K562 (cell line): Measurements from ENCODE around the gene CCDC141. TPM values are rescaled to one million over a fixed set of nuclear protein-coding genes. Genes with fewer than 3 reads are reported as not detected.

Source experiments
- DEAF1 ChIP-seq: fragments of 450-650 bp; formaldehyde crosslinking; IDR thresholded peaks from 2 replicates; pipeline ENCODE4 v1.4.0; 2020; ENCODE audit warnings: mild to moderate bottlenecking, moderate library complexity
- REST ChIP-seq, 2 experiments: fragments of 450-650 bp; formaldehyde crosslinking in 1 of 2; IDR thresholded peaks; 2 replicates each; pipeline versions ENCODE4 v1.4.0 to v1.6.1; 2014 to 2020; ENCODE audit warnings: mild to moderate bottlenecking in 2 of 2, borderline replicate concordance in 1 of 2, low read depth in 1 of 2
- polyA plus RNA-seq, 8 experiments: library from polyadenylated mRNA; depleted of rRNA in 4 of 8; stranded (reverse) in 5 of 8; unstranded in 3 of 8; fragments of >200 nt; fragmentation: Nextera tagmentation in 2 of 8; fragmentation: Illumina TruSeq in 1 of 8; extraction: Ambion mirVana in 2 of 8; extraction: Trizol in 1 of 8; gene quantifications; 2 replicates each; pipeline versions ENCODE4 v1.2.1 to v1.2.3, GENCODE V29; 2011 to 2014; ENCODE audit warnings: inconsistent platforms in 1 of 8, missing spikeins in 1 of 8
- total RNA-seq, 7 experiments: library from RNA; depleted of rRNA in 6 of 7; stranded (reverse); fragments of >200 nt in 6 of 7; fragmentation: Illumina TruSeq in 2 of 7; extraction: Trizol in 2 of 7; gene quantifications; 2 replicates each; pipeline versions ENCODE4 v1.2.1 to v1.2.3, GENCODE V29; 2011 to 2021; ENCODE audit warnings: low replicate concordance in 1 of 7

CCDC141 gene
- total and polyA plus RNA-seq, 9 of the 15 experiments (the other 6 are each of a cell fraction or from before 2014, with no cell fraction given) = 0.09 TPM; not detected in 8

- TF ChIP-seq REST (IDR thresholded peaks at IDR 0.05; ENCODE audit: borderline replicate concordance) (peak; percentile 41; the same call in 1 of the 2 replicates), REST (CRISPR knock-in tag; IDR thresholded peaks at IDR 0.05; ENCODE audit: low read depth) (no peak), DEAF1 (CRISPR knock-in tag) (peak; percentile 62)
Observed at GRCh38 chr2:178796079-178796677, 253.8 kb downstream of the CCDC141 start (continued).
